GM12878 (cell line): ENCODE results near the gene SOX5. TPM values are rescaled to one million over a fixed set of nuclear protein-coding genes. Genes with fewer than 3 reads are reported as not detected.

ENCODE experiments used
- ATAC-seq: fragments of 200-7000 bp; cut with Tn5 transposase; 3 replicates; pipeline ENCODE4 v1.9.1; 2020; ENCODE audit warnings: mild to moderate bottlenecking, moderate library complexity
- BruUV-seq: library from RNA; stranded (reverse); fragments of 400-500 nt; replicated peaks from 2 replicates; lab custom pipeline; 2021; lab: Mats Ljungman, UMichigan
- CTCF ChIA-PET: fragments of 300-600 bp; sonication (Branson Sonifier 250); formaldehyde crosslinking; extraction: SDS; loops from one replicate; lab custom pipeline; 2021; ENCODE audit warnings: inconsistent platforms; lab: Yijun Ruan, JAX
- POLR2A ChIA-PET: fragments of 350-600 bp; formaldehyde crosslinking; extraction: SDS; loops from one replicate; lab custom pipeline; 2021; ENCODE audit warnings: inconsistent platforms; lab: Charles Lee
- RAD21 ChIA-PET: fragments of 300-600 bp; sonication (Branson Sonifier 250); formaldehyde crosslinking; loops from one replicate; lab custom pipeline; 2023; ENCODE audit warnings: antibody characterized with exemption; ENCODE audit not compliant: unreplicated experiment; lab: Charles Lee
- SMC1A ChIA-PET: fragments of 300-600 bp; sonication (Branson Sonifier 250); formaldehyde crosslinking; loops from one replicate; lab custom pipeline; 2023; ENCODE audit not compliant: unreplicated experiment, uncharacterized antibody; lab: Charles Lee
- DNase-seq: peaks from one replicate; pipeline ENCODE4 v3.0.0-alpha.2; 2011; ENCODE audit warnings: low read depth, low spot score
- FAIRE-seq: peaks from 3 replicates; lab custom pipeline; 2011; peaks lifted over from hg19 to GRCh38; lab: Jason Lieb, UNC
- H2AFZ ChIP-seq: 2 replicates; pipeline ENCODE4 v1.6.0; 2011; ENCODE audit warnings: low read depth, low read length, control low read depth; ENCODE audit not compliant: control insufficient read depth
- H3K27ac ChIP-seq: 2 replicates; pipeline ENCODE4 v1.5.1; 2011; ENCODE audit warnings: control low read depth; ENCODE audit not compliant: control insufficient read depth, insufficient read depth
- H3K27me3 ChIP-seq, 2 experiments: replicated peaks in 1 of 2; 2 replicates each; pipeline versions ENCODE4 v1.6.0 to v1.6.1; 2011; ENCODE audit warnings: low read length in 1 of 2; ENCODE audit not compliant: control insufficient read depth in 2 of 2, insufficient read depth in 2 of 2
- H3K36me3 ChIP-seq, 2 experiments: 2 replicates each; pipeline ENCODE4 v1.5.1; 2011; ENCODE audit warnings: low read length in 1 of 2; ENCODE audit not compliant: control insufficient read depth in 2 of 2, insufficient read depth in 2 of 2
- H3K4me1 ChIP-seq: 2 replicates; pipeline ENCODE4 v1.6.1; 2011; ENCODE audit warnings: mild to moderate bottlenecking, low read length, moderate library complexity, mixed read lengths; ENCODE audit not compliant: control insufficient read depth, insufficient read depth
- H3K4me2 ChIP-seq: 2 replicates; pipeline ENCODE4 v1.6.0; 2011; ENCODE audit warnings: control low read depth; ENCODE audit not compliant: control insufficient read depth, insufficient read depth
- H3K4me3 ChIP-seq: fragments of 200-600 bp; sonication (generic); 2 replicates; pipeline ENCODE4 v1.5.1; 2016
- H3K79me2 ChIP-seq: 2 replicates; pipeline ENCODE4 v1.6.0; 2011; ENCODE audit warnings: low read length; ENCODE audit not compliant: control insufficient read depth, insufficient read depth
- H3K9ac ChIP-seq: 2 replicates; pipeline ENCODE4 v1.8.0; 2011; ENCODE audit warnings: low read length, control low read depth, mixed read lengths; ENCODE audit not compliant: control insufficient read depth, insufficient read depth
- H3K9me3 ChIP-seq: replicated peaks from 3 replicates; pipeline ENCODE4 v1.5.1; 2011; ENCODE audit warnings: mild to moderate bottlenecking, low read length; ENCODE audit not compliant: control insufficient read depth, insufficient read depth
- H4K20me1 ChIP-seq: 2 replicates; pipeline ENCODE4 v1.6.0; 2011; ENCODE audit not compliant: control insufficient read depth, insufficient read depth
- ASH2L ChIP-seq: fragments of 300-600, 200-600 bp; sonication (generic); IDR thresholded peaks from 2 replicates; pipeline ENCODE4 v1.6.1; 2017; ENCODE audit warnings: low read depth, mild to moderate bottlenecking, borderline replicate concordance
- CEBPB ChIP-seq, 2 experiments: fragments of 150-350 bp in 1 of 2; IDR thresholded peaks; 2 replicates each; pipeline ENCODE4 v1.6.1; 2012 to 2014; ENCODE audit warnings: low read depth in 2 of 2, low read length in 2 of 2, borderline replicate concordance in 1 of 2, inconsistent platforms in 1 of 2
- CHD2 ChIP-seq: IDR thresholded peaks from 2 replicates; pipeline ENCODE4 v1.6.1; 2011; ENCODE audit warnings: low read depth, low read length, improper control_type of control experiment, borderline replicate concordance
- CUX1 ChIP-seq: IDR thresholded peaks from 2 replicates; pipeline ENCODE4 v1.6.1; 2012; ENCODE audit warnings: improper control_type of control experiment, low read depth, low read length; ENCODE audit not compliant: insufficient replicate concordance
- ESRRA ChIP-seq: IDR thresholded peaks from 2 replicates; pipeline ENCODE4 v1.6.1; 2012; ENCODE audit warnings: mild to moderate bottlenecking, low read length, improper control_type of control experiment
- IRF4 ChIP-seq: IDR thresholded peaks from 2 replicates; pipeline ENCODE4 v1.6.1; 2011; ENCODE audit warnings: low read depth, low read length
- MXI1 ChIP-seq: fragments of 150-350 bp; IDR thresholded peaks from 2 replicates; pipeline ENCODE4 v1.6.1; 2011; ENCODE audit warnings: low read depth, mild to moderate bottlenecking, inconsistent platforms, low read length, improper control_type of control experiment
- RELB ChIP-seq: fragments of 450-650 bp; IDR thresholded peaks from 2 replicates; pipeline ENCODE4 v1.6.1; 2017; ENCODE audit warnings: low read depth, mild to moderate bottlenecking, moderate library complexity
- SMC3 ChIP-seq: IDR thresholded peaks from 2 replicates; pipeline ENCODE4 v1.6.1; 2011; ENCODE audit warnings: low read length, improper control_type of control experiment, borderline replicate concordance
- TCF12 ChIP-seq: IDR thresholded peaks from 2 replicates; pipeline ENCODE4 v1.6.1; 2011; ENCODE audit warnings: low read depth, mild to moderate bottlenecking, low read length
- ZSCAN29 ChIP-seq: fragments of 450-650 bp; IDR thresholded peaks from 2 replicates; pipeline ENCODE4 v1.6.1; 2017; ENCODE audit warnings: mild to moderate bottlenecking, moderate library complexity
- ZZZ3 ChIP-seq: IDR thresholded peaks from 2 replicates; pipeline ENCODE4 v1.6.1; 2011; ENCODE audit warnings: low read depth; ENCODE audit not compliant: control insufficient read depth, insufficient read length
- WGBS: methylation state at CpG from one replicate; pipeline ENCODE4 v1.1.6; 2016; ENCODE audit warnings: low lambda C conversion rate; ENCODE audit not compliant: insufficient replicate concordance, insufficient coverage; ENCODE audit errors: missing lambda C conversion rate; 5-methylcytosine and 5-hydroxymethylcytosine counted together
- in situ Hi-C: fragments of 300-500 bp; cut with MboI; formaldehyde crosslinking; loops from 9 replicates; pipeline ENCODE4 v1.14.3; 2018; ENCODE audit warnings: mixed read lengths
- intact Hi-C: fragments of 100-400 bp; cut with micrococcal nuclease; formaldehyde crosslinking; loops from one replicate; pipeline ENCODE4 v1.14.2; 2022; ENCODE audit not compliant: unreplicated experiment
- polyA plus RNA-seq, 11 experiments: library from polyadenylated mRNA; depleted of rRNA in 4 of 11; unstranded in 6 of 11; stranded (reverse) in 5 of 11; fragments of >200 nt; fragmentation: Nextera tagmentation in 4 of 11; fragmentation: Illumina TruSeq in 1 of 11; extraction: Ambion mirVana in 4 of 11; extraction: Trizol in 1 of 11; gene quantifications; 1 replicate in 1 of 11; 2 replicates in 10 of 11; pipeline versions ENCODE4 v1.2.1 to v1.2.3, GENCODE V29; 2011 to 2016; ENCODE audit warnings: inconsistent platforms in 2 of 11, missing spikeins in 2 of 11, low read depth in 1 of 11
- total RNA-seq, 4 experiments: library from RNA; depleted of rRNA in 3 of 4; stranded (reverse); fragments of >200 nt in 3 of 4; fragmentation: Illumina TruSeq in 1 of 4; extraction: Trizol in 1 of 4; gene quantifications; 2 replicates each; pipeline versions ENCODE4 v1.2.1 to v1.2.3, GENCODE V29; 2013 to 2021

The SOX5 gene
- total and polyA plus RNA-seq, 10 of the 15 experiments (the other 5 are each of a cell fraction or from before 2014, with no cell fraction given), result 0.08 to 1.0 (median 0.24) TPM

- TF ChIP-seq CUX1, result no peak
Observed at GRCh38 chr12:23954332-23954731, 4.9 kb upstream of the SOX5 start (continued).

GRCh38 chr12:23952071-23952470 is 2.6 kb upstream of the SOX5 start:
- no peak for TF ChIP-seq CHD2
- no peak for TF ChIP-seq SMC3
- TF ChIP-seq RELB, result no peak
- TF ChIP-seq ZSCAN29, result no peak
- no peak for TF ChIP-seq ASH2L
- TF ChIP-seq ZZZ3, result no peak
- TF ChIP-seq TCF12, result no peak
- TF ChIP-seq MXI1, result no peak
- no peak for TF ChIP-seq CEBPB (IDR thresholded peaks at IDR 0.05; ENCODE audit: borderline replicate concordance in 1 of 2, low read depth in 2 of 2, low read length in 2 of 2)
- TF ChIP-seq IRF4, result no peak
- TF ChIP-seq ESRRA, result no peak
- BruUV-seq, result no TSS peak
- H3K9ac ChIP-seq, result no peak overlapping the region
- peaks cover 0 to 9% of the 10 kb centered on the region in 2 experiments; a peak in 1 of 4 replicates for H3K27me3 ChIP-seq
- no peaks in the 10 kb centered on the region for H4K20me1 ChIP-seq
- no peaks in the 10 kb centered on the region for H3K79me2 ChIP-seq
- ChIA-PET SMC1A (no interaction called here), RAD21 (interaction anchor here (0.6 kb wide), 1 partner anchor 37 kb away, joined by 3 read pairs; no protein-coding TSS in a partner anchor), POLR2A (no interaction called here), CTCF (no interaction called here)
- H3K4me3 ChIP-seq, result no peak overlapping the region
- WGBS, result 11% methylated on average over 3 of the region's 3 CpGs
- no peak overlapping the region for H3K4me2 ChIP-seq
- ATAC-seq (no peak), DNase-seq (no peak), FAIRE-seq (no peak)
- intact Hi-C loops, result no loop called here
- no peaks in the 10 kb centered on the region for H3K4me1 ChIP-seq
- H3K27ac ChIP-seq, result no peak overlapping the region
- H2AFZ ChIP-seq, result no peak overlapping the region
- H3K36me3 ChIP-seq, result no peaks in the 10 kb centered on the region
- no peaks in the 10 kb centered on the region for H3K9me3 ChIP-seq
- in situ Hi-C loops, result no loop called here
